IMR-90 (cell line): ENCODE data around the gene IFNL1. TPM values are rescaled to one million over a fixed set of nuclear protein-coding genes. Genes with fewer than 3 reads are reported as not detected.

Experiments
- ATAC-seq: fragments of 200-7000 bp; cut with Tn5 transposase; 2 replicates; pipeline ENCODE4 v1.9.1; 2020; ENCODE audit warnings: low read depth, mild to moderate bottlenecking, moderate library complexity
- BruUV-seq: library from RNA; stranded (reverse); fragments of 400-500 nt; replicated peaks from 2 replicates; lab custom pipeline; 2021; lab: Mats Ljungman, UMichigan
- CTCF ChIA-PET: fragments of 300-600 bp; formaldehyde crosslinking; extraction: SDS; loops from one replicate; lab custom pipeline; 2021; ENCODE audit warnings: antibody characterized with exemption; lab: Yijun Ruan, JAX
- POLR2A ChIA-PET: fragments of 300-600 bp; sonication (Branson Sonifier 250); formaldehyde crosslinking; loops from one replicate; lab custom pipeline; 2022; ENCODE audit warnings: antibody characterized with exemption; ENCODE audit not compliant: unreplicated experiment; lab: Charles Lee
- DNase-seq: peaks from one replicate; pipeline ENCODE4 v3.0.0; 2013
- H2AFZ ChIP-seq: replicated peaks from 2 replicates; pipeline ENCODE3; 2013; ENCODE audit warnings: low read length, mild to moderate bottlenecking; ENCODE audit not compliant: poor library complexity
- H2AK5ac ChIP-seq: 2 replicates; pipeline ENCODE4 v1.6.1; 2013; ENCODE audit warnings: low read depth, low read length, inconsistent platforms
- H2AK9ac ChIP-seq: replicated peaks from 2 replicates; pipeline ENCODE3; 2013; ENCODE audit warnings: mild to moderate bottlenecking, low read depth, low read length, moderate library complexity; ENCODE audit not compliant: poor library complexity
- H2BK120ac ChIP-seq: 2 replicates; pipeline ENCODE4 v1.6.1; 2013; ENCODE audit warnings: low read depth, low read length, inconsistent platforms
- H2BK15ac ChIP-seq: 3 replicates; pipeline ENCODE4 v1.6.1; 2013; ENCODE audit warnings: low read depth, low read length, inconsistent platforms
- H2BK20ac ChIP-seq: 2 replicates; pipeline ENCODE4 v1.6.1; 2013; ENCODE audit warnings: low read depth, mild to moderate bottlenecking, inconsistent platforms, low read length, moderate library complexity
- H2BK5ac ChIP-seq: 2 replicates; pipeline ENCODE4 v1.6.1; 2013; ENCODE audit warnings: mild to moderate bottlenecking, low read depth, low read length, inconsistent platforms; ENCODE audit not compliant: poor library complexity, severe bottlenecking
- H3K14ac ChIP-seq: replicated peaks from 2 replicates; pipeline ENCODE4 v1.6.1; 2013; ENCODE audit warnings: low read depth, low read length, inconsistent platforms
- H3K18ac ChIP-seq: 2 replicates; pipeline ENCODE4 v1.6.1; 2013; ENCODE audit warnings: low read depth, low read length, control low read depth
- H3K23ac ChIP-seq: 2 replicates; pipeline ENCODE4 v1.6.1; 2013; ENCODE audit warnings: low read depth, low read length, inconsistent platforms
- H3K27ac ChIP-seq: 2 replicates; pipeline ENCODE4 v1.5.1; 2013; ENCODE audit warnings: mild to moderate bottlenecking, control low read depth, low read length; ENCODE audit not compliant: insufficient read depth
- H3K27me3 ChIP-seq: 2 replicates; pipeline ENCODE4 v1.6.1; 2013; ENCODE audit warnings: low read length; ENCODE audit not compliant: control insufficient read depth, insufficient read depth
- H3K36me3 ChIP-seq: 2 replicates; pipeline ENCODE4 v1.6.1; 2013; ENCODE audit warnings: low read length, mixed read lengths; ENCODE audit not compliant: control insufficient read depth, insufficient read depth
- H3K4ac ChIP-seq: 2 replicates; pipeline ENCODE4 v1.6.1; 2013; ENCODE audit warnings: low read depth, low read length, inconsistent platforms
- H3K4me1 ChIP-seq: 2 replicates; pipeline ENCODE4 v1.6.1; 2013; ENCODE audit warnings: low read length, mixed read lengths; ENCODE audit not compliant: control insufficient read depth, insufficient read depth
- H3K4me2 ChIP-seq: 2 replicates; pipeline ENCODE4 v1.6.1; 2013; ENCODE audit warnings: low read depth, mild to moderate bottlenecking, control low read depth, low read length, moderate library complexity
- H3K4me3 ChIP-seq: 2 replicates; pipeline ENCODE4 v1.5.1; 2013; ENCODE audit warnings: low read depth, mild to moderate bottlenecking, control low read depth, low read length, moderate library complexity; ENCODE audit not compliant: insufficient read depth
- H3K56ac ChIP-seq: 2 replicates; pipeline ENCODE4 v1.6.1; 2013; ENCODE audit warnings: low read length, inconsistent platforms; ENCODE audit not compliant: insufficient read depth; ENCODE audit errors: extremely low read depth
- H3K79me1 ChIP-seq, 2 experiments: 2 replicates each; pipeline ENCODE4 v1.6.1; 2013; ENCODE audit warnings: low read length in 2 of 2, inconsistent platforms in 1 of 2, low read depth in 1 of 2
- H3K9ac ChIP-seq: 2 replicates; pipeline ENCODE4 v1.6.1; 2013; ENCODE audit warnings: low read depth, low read length, control low read depth
- H3K9me1 ChIP-seq: 2 replicates; pipeline ENCODE4 v1.6.1; 2013; ENCODE audit warnings: low read length, inconsistent platforms; ENCODE audit not compliant: insufficient read depth
- H3K9me3 ChIP-seq: 2 replicates; pipeline ENCODE4 v1.6.1; 2013; ENCODE audit warnings: low read length; ENCODE audit not compliant: control insufficient read depth, insufficient read depth
- H4K20me1 ChIP-seq: 2 replicates; pipeline ENCODE4 v1.6.1; 2013; ENCODE audit warnings: low read length, inconsistent platforms; ENCODE audit not compliant: insufficient read depth
- H4K5ac ChIP-seq: 2 replicates; pipeline ENCODE4 v1.6.1; 2013; ENCODE audit warnings: mild to moderate bottlenecking, low read depth, low read length, control low read depth
- H4K8ac ChIP-seq, 2 experiments: 2 replicates each; pipeline ENCODE4 v1.6.1; 2013; ENCODE audit warnings: low read depth in 2 of 2, low read length in 2 of 2, control low read depth in 1 of 2, inconsistent platforms in 1 of 2
- H4K91ac ChIP-seq: 2 replicates; pipeline ENCODE4 v1.6.1; 2013; ENCODE audit warnings: low read depth, low read length, inconsistent platforms; ENCODE audit not compliant: insufficient read depth
- BHLHE40 ChIP-seq: fragments of 150-350 bp; IDR thresholded peaks from 2 replicates; pipeline ENCODE4 v1.6.1; 2016; ENCODE audit warnings: mild to moderate bottlenecking, low read depth, low read length
- CEBPB ChIP-seq: IDR thresholded peaks from 2 replicates; pipeline ENCODE4 v1.6.1; 2012; ENCODE audit warnings: low read depth, low read length, improper control_type of control experiment
- CHD1 ChIP-seq: IDR thresholded peaks from 2 replicates; pipeline ENCODE4 v1.6.1; 2012; ENCODE audit warnings: low read depth, low read length, improper control_type of control experiment
- CTCF ChIP-seq: conservative IDR thresholded peaks from 2 replicates; pipeline ENCODE4 v1.5.1; 2012; ENCODE audit warnings: mild to moderate bottlenecking, low read depth, low read length, improper control_type of control experiment
- ELK1 ChIP-seq: fragments of 150-350 bp; IDR thresholded peaks from 2 replicates; pipeline ENCODE4 v1.6.1; 2016; ENCODE audit warnings: low read depth, mild to moderate bottlenecking, low read length, moderate library complexity, borderline replicate concordance
- FOS ChIP-seq: fragments of 150-350 bp; IDR thresholded peaks from 2 replicates; pipeline ENCODE4 v1.6.1; 2016; ENCODE audit warnings: low read depth, low read length
- MAFK ChIP-seq: IDR thresholded peaks from 2 replicates; pipeline ENCODE4 v1.6.1; 2012; ENCODE audit warnings: low read depth, low read length, improper control_type of control experiment
- MAZ ChIP-seq: IDR thresholded peaks from 2 replicates; pipeline ENCODE4 v1.6.1; 2012; ENCODE audit warnings: low read depth, mild to moderate bottlenecking, low read length, improper control_type of control experiment, moderate library complexity, borderline replicate concordance
- MXI1 ChIP-seq: IDR thresholded peaks from 2 replicates; pipeline ENCODE4 v1.6.1; 2012; ENCODE audit warnings: low read depth, mild to moderate bottlenecking, low read length, moderate library complexity, borderline replicate concordance
- NFE2L2 ChIP-seq: fragments of 150-350 bp; IDR thresholded peaks from 2 replicates; pipeline ENCODE4 v1.6.1; 2016; ENCODE audit warnings: low read depth, mild to moderate bottlenecking, low read length
- POLR2A ChIP-seq: IDR thresholded peaks from 2 replicates; pipeline ENCODE4 v1.6.1; 2012; ENCODE audit warnings: mild to moderate bottlenecking, low read depth, low read length
- RAD21 ChIP-seq: IDR thresholded peaks from 2 replicates; pipeline ENCODE4 v1.6.1; 2012; ENCODE audit warnings: low read length, improper control_type of control experiment
- RCOR1 ChIP-seq: IDR thresholded peaks from 2 replicates; pipeline ENCODE4 v1.6.1; 2012; ENCODE audit warnings: mild to moderate bottlenecking, low read length, improper control_type of control experiment; ENCODE audit not compliant: insufficient replicate concordance
- RFX5 ChIP-seq: IDR thresholded peaks from 2 replicates; pipeline ENCODE4 v1.8.0; 2012; ENCODE audit warnings: low read depth, mild to moderate bottlenecking, low read length, moderate library complexity
- SMC3 ChIP-seq: fragments of 150-350 bp; IDR thresholded peaks from 2 replicates; pipeline ENCODE4 v1.6.1; 2016; ENCODE audit warnings: low read depth, mild to moderate bottlenecking, antibody characterized with exemption, low read length, moderate library complexity
- USF2 ChIP-seq: fragments of 150-350 bp; IDR thresholded peaks from 2 replicates; pipeline ENCODE4 v1.6.1; 2017; ENCODE audit warnings: mild to moderate bottlenecking, antibody characterized with exemption, low read length, low read depth
- WGBS, 2 experiments: methylation state at CpG; one replicate each; pipeline versions ENCODE4 v1.1.5 to v1.1.7; 2013; ENCODE audit warnings: missing lambda C conversion rate in 2 of 2; ENCODE audit not compliant: insufficient read length in 1 of 2; ENCODE audit errors: extremely low coverage in 2 of 2; 5-methylcytosine and 5-hydroxymethylcytosine counted together
- dilution Hi-C: fragments of 300-500 bp; cut with HindIII; formaldehyde crosslinking; loops from one replicate; pipeline ENCODE4 v1.14.3; 2018; ENCODE audit warnings: low sequenced_read_pairs; ENCODE audit not compliant: unreplicated experiment
- in situ Hi-C: fragments of 300-500 bp; cut with MboI; formaldehyde crosslinking; loops from 3 replicates; pipeline ENCODE4 v1.14.3; 2019; ENCODE audit warnings: low sequenced_read_pairs, inconsistent platforms, mixed read lengths
- intact Hi-C: fragments of 100-400 bp; cut with micrococcal nuclease; formaldehyde crosslinking; loops from 2 replicates; pipeline ENCODE4 v1.10.0; 2022
- polyA plus RNA-seq, 3 experiments: library from polyadenylated mRNA; depleted of rRNA; stranded (reverse); fragments of >200 nt; gene quantifications; 2 replicates each; pipeline ENCODE4 v1.2.3, GENCODE V29; 2012; ENCODE audit warnings: low replicate concordance in 1 of 3
- total RNA-seq: library from RNA; depleted of rRNA; stranded (reverse); fragments of >200 nt; gene quantifications from 2 replicates; pipeline ENCODE4 v1.2.3, GENCODE V29; 2012

Gene IFNL1
- total and polyA plus RNA-seq, 2 of the 4 experiments (the other 2 are of a cell fraction) = not detected

- Histone ChIP-seq H4K8ac (no peak overlapping the region), H3K4me1 (no peaks in the 10 kb centered on the region), H3K18ac (no peak overlapping the region), H2BK20ac (no peak overlapping the region), H3K4me3 (no peak overlapping the region), H4K91ac (no peak overlapping the region), H2BK5ac (no peak overlapping the region), H3K9me1 (no peaks in the 10 kb centered on the region), H2BK120ac (no peak overlapping the region), H3K56ac (no peak overlapping the region), H2AK9ac (no peak overlapping the region), H3K79me1 (no peaks in the 10 kb centered on the region), H3K4me2 (no peak overlapping the region), H3K27me3 (peaks cover 8% of the 10 kb centered on the region; the same call in 1 of the 2 replicates), H3K23ac (no peak overlapping the region), H2AK5ac (no peak overlapping the region), H3K27ac (no peak overlapping the region), H3K36me3 (no peaks in the 10 kb centered on the region), H2AFZ (no peak overlapping the region), H3K9me3 (no peaks in the 10 kb centered on the region), H4K5ac (no peak overlapping the region), H4K20me1 (no peaks in the 10 kb centered on the region), H3K4ac (no peak overlapping the region), H3K9ac (no peak overlapping the region), H3K14ac (no peak overlapping the region), H2BK15ac (no peak overlapping the region)
- dilution Hi-C loops = no loop called here
- TF ChIP-seq NFE2L2 = no peak
- TF ChIP-seq USF2 = no peak
- TF ChIP-seq RAD21 = no peak
- no peak for TF ChIP-seq FOS
- no peak for TF ChIP-seq POLR2A
- TF ChIP-seq MAFK = no peak
- TF ChIP-seq ELK1 = no peak
- TF ChIP-seq CHD1 = no peak
- TF ChIP-seq MXI1 = no peak
- no peak for TF ChIP-seq CEBPB
- no peak for TF ChIP-seq RCOR1
- no peak for TF ChIP-seq MAZ
- no peak for TF ChIP-seq SMC3
- no peak for TF ChIP-seq RFX5
- no peak for TF ChIP-seq CTCF
- TF ChIP-seq BHLHE40 = no peak
- BruUV-seq = no TSS peak
- CTCF ChIA-PET = no interaction called here
- in situ Hi-C loops = loop anchor here (5.0 to 10.0 kb wide), 2 partner anchors 208 to 375 kb away; no protein-coding TSS in a partner anchor
- intact Hi-C loops = loop anchor here (2.0 to 5.0 kb wide), 3 partner anchors 117 to 367 kb away; partner anchors contain the start of gene NCCRP1
- POLR2A ChIA-PET = no interaction called here
- DNase-seq (no peak), ATAC-seq (no peak)
- no CpG with 5 or more reads among the region's 7 CpGs for WGBS, 2 experiments
These were observed 33.7 kb downstream of the IFNL1 start for GRCh38 chr19:39329948-39330347.
